MCF 10A (cell line): ENCODE results near the gene PTPRCAP. TPM values are rescaled to one million over a fixed set of nuclear protein-coding genes. Genes with fewer than 3 reads are reported as not detected.
A peak's percentile ranks its signal among the peaks of the same experiment; 100 is the strongest.

ENCODE experiments used
- BruUV-seq: library from RNA; stranded (reverse); fragments of 400-500 nt; replicated peaks from 2 replicates; lab custom pipeline; 2021; lab: Mats Ljungman, UMichigan
- CTCF ChIA-PET: fragments of 300-600 bp; sonication (Branson Sonifier 250); formaldehyde crosslinking; extraction: SDS; loops from one replicate; lab custom pipeline; 2021; ENCODE audit warnings: antibody characterized with exemption, inconsistent platforms; lab: Yijun Ruan, JAX
- POLR2A ChIA-PET: fragments of 300-600, 350-650 bp; sonication (Branson Sonifier 250); formaldehyde crosslinking; extraction: SDS; loops from one replicate; lab custom pipeline; 2020; ENCODE audit warnings: antibody characterized with exemption, inconsistent platforms; lab: Yijun Ruan, JAX
- DNase-seq: peaks from one replicate; pipeline ENCODE4 v3.0.0-alpha.2; 2018; ENCODE audit not compliant: unreplicated experiment
- H3K27ac Mint-ChIP-seq: one replicate; pipeline ENCODE4 v1.8.0; 2022; ENCODE audit warnings: mild to moderate bottlenecking, low read depth, mixed read lengths; ENCODE audit not compliant: unreplicated experiment
- H3K27me3 Mint-ChIP-seq: one replicate; pipeline ENCODE4 v1.8.0; 2022; ENCODE audit warnings: mixed read lengths; ENCODE audit not compliant: insufficient read depth, unreplicated experiment
- H3K36me3 Mint-ChIP-seq: one replicate; pipeline ENCODE4 v1.8.0; 2022; ENCODE audit warnings: mild to moderate bottlenecking, moderate library complexity, mixed read lengths; ENCODE audit not compliant: insufficient read depth, unreplicated experiment
- H3K4me1 Mint-ChIP-seq: one replicate; pipeline ENCODE4 v1.8.0; 2022; ENCODE audit warnings: mixed read lengths; ENCODE audit not compliant: insufficient read depth, unreplicated experiment
- H3K4me3 Mint-ChIP-seq: one replicate; pipeline ENCODE4 v1.8.0; 2022; ENCODE audit warnings: mild to moderate bottlenecking, moderate library complexity, mixed read lengths; ENCODE audit not compliant: unreplicated experiment
- H3K9me3 Mint-ChIP-seq: one replicate; pipeline ENCODE4 v1.8.0; 2022; ENCODE audit warnings: mixed read lengths; ENCODE audit not compliant: unreplicated experiment
- intact Hi-C: fragments of 100-400 bp; cut with micrococcal nuclease; formaldehyde crosslinking; loops from 2 replicates; pipeline ENCODE4 v1.14.1; 2022
- total RNA-seq: library from RNA; stranded (reverse); gene quantifications from 2 replicates; pipeline ENCODE4 v1.2.3, GENCODE V29; 2022
- TF ChIP-seq, protein P1 (sequence below): fragments of 200-600 bp; IDR thresholded peaks from one replicate; pipeline ENCODE4 v1.8.0; 2022; ENCODE audit warnings: antibody characterized with exemption, mild to moderate bottlenecking; ENCODE audit not compliant: unreplicated experiment

The PTPRCAP gene
- total RNA-seq, 1 experiment from 2014 or later: 0.86 TPM

DNA sequence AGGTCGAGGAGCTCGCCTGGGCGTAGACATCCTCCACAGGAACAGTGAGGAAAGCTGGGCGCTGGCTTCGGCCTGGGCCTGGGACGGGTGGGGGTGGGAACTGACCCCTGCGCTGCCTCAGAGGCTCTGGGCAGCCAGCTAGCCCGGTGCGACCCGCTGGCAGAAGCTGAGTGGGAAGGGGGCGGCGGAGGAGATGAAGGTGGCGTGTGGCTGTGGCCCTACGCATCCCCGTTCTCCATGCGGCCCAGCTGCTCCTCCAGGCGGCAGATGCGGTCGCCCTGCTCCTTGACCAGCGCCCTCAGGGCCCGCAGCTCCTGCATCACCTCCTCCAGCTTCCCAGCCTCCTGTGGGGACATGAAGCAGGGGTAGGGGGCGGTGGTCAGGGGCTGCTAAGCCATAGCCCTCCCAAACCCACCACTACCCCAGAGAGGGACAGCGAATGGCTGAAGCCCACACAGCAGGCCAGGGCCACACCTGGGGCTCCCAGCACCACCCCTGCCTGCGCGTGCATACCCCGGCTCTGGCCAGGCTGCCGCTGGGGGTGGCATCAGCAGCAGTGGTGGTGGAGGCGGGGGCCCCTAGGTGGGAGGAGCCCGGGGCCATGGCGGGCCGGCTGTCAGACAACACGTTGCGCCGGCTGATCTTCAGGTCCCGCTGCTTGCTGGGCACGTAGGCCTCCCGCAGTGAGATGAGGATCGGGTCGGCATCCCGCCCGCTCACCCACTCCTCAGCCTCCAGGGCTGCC lies 848 bp upstream of the PTPRCAP start:
- POLR2A ChIA-PET: interaction anchor here (0.6 to 1.6 kb wide), 7 partner anchors 10 to 39 kb away, joined by 3 to 7 read pairs (median 3); partner anchors contain the start of genes PPP1CA, RPS6KB2 and TMEM134
- peaks cover 8% of the 10 kb centered on the region for H3K4me1 Mint-ChIP-seq
- H3K27ac Mint-ChIP-seq: no peak overlapping the region
- H3K9me3 Mint-ChIP-seq: no peaks in the 10 kb centered on the region
- CTCF ChIA-PET: interaction anchor here (1.0 to 1.1 kb wide), 2 partner anchors 30 to 37 kb away, joined by 3 to 4 read pairs; partner anchors contain the start of gene PPP1CA
- no peak for DNase-seq
- no peak overlapping the region for H3K4me3 Mint-ChIP-seq
- peaks cover 41% of the 10 kb centered on the region for H3K36me3 Mint-ChIP-seq
- TF ChIP-seq, protein P1, sequence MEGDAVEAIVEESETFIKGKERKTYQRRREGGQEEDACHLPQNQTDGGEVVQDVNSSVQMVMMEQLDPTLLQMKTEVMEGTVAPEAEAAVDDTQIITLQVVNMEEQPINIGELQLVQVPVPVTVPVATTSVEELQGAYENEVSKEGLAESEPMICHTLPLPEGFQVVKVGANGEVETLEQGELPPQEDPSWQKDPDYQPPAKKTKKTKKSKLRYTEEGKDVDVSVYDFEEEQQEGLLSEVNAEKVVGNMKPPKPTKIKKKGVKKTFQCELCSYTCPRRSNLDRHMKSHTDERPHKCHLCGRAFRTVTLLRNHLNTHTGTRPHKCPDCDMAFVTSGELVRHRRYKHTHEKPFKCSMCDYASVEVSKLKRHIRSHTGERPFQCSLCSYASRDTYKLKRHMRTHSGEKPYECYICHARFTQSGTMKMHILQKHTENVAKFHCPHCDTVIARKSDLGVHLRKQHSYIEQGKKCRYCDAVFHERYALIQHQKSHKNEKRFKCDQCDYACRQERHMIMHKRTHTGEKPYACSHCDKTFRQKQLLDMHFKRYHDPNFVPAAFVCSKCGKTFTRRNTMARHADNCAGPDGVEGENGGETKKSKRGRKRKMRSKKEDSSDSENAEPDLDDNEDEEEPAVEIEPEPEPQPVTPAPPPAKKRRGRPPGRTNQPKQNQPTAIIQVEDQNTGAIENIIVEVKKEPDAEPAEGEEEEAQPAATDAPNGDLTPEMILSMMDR: no peak
- BruUV-seq: TSS peak; percentile 15
- H3K27me3 Mint-ChIP-seq: no peaks in the 10 kb centered on the region
- intact Hi-C loops: no loop called here

DNA sequence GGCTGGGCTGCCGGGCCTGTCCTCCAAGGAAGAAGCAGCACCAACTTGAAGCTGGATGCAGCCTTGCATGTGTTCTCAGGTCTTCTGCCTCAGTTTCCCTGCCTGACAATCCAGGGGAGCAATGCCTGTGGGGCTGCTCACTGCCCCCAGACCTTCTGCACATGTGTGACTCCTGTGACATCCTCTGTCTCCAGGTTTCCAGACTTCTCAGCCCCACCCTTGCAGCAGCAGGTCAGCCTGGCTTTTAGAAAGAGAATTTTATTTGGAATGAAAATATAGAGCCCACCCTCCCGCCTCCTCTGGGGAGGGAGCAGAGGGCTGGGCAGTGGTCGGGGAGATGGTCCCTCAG lies 301 bp upstream of the PTPRCAP start:
- intact Hi-C loops: no loop called here
- BruUV-seq: no TSS peak
- H3K27me3 Mint-ChIP-seq: no peaks in the 10 kb centered on the region
- no peak overlapping the region for H3K27ac Mint-ChIP-seq
- no peak for DNase-seq
- TF ChIP-seq, protein P1: no peak
- H3K36me3 Mint-ChIP-seq: peaks cover 44% of the 10 kb centered on the region
- ChIA-PET POLR2A (interaction anchor here (0.6 to 1.5 kb wide), 3 partner anchors 9 to 40 kb away, joined by 3 to 5 read pairs (median 3); partner anchors contain the start of genes PPP1CA and RPS6KB2), CTCF (interaction anchor here (0.7 kb wide), 1 partner anchor 9 kb away, joined by 3 read pairs; no protein-coding TSS in a partner anchor)
- no peak overlapping the region for H3K4me3 Mint-ChIP-seq
- H3K9me3 Mint-ChIP-seq: no peaks in the 10 kb centered on the region
- H3K4me1 Mint-ChIP-seq: peaks cover 8% of the 10 kb centered on the region

DNA sequence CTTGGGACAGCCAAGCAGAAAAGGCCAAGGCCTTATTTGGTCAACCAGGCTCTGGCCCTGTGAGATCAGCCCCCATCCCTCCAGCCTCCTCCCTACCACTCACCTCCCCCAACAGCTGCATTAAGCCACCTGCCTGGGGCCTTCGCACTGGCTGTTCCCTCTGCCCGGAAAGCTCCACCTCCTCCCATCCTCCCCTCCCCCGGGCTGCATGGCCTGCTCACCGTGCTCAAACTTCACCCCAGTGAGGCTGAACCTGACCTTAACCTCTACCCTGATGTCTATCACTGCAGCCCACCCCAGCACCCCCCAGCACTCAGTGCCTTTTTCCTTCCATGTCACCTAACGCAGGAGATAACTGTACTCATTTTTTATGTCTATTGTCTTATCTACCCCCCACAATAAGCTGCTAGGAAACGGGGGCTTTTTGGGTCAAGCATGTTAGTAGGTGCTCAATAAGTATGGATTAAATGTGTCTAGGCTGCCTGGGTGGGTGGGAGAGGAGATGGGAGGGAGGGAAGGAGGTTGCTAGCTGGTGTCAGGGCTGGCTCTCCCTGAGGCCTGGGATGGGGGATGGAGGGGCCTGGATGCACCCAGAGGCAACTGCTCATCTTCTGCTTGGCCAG lies 912 bp downstream of the PTPRCAP start:
- intact Hi-C loops: no loop called here
- POLR2A ChIA-PET: interaction anchor here (0.6 to 1.5 kb wide), 4 partner anchors 8 to 156 kb away, joined by 3 to 5 read pairs (median 3); partner anchors contain the start of genes CABP4 and RPS6KB2
- TF ChIP-seq, protein P1: no peak
- Mint-ChIP-seq H3K36me3 (peaks cover 53% of the 10 kb centered on the region), H3K27ac (no peak overlapping the region), H3K9me3 (no peaks in the 10 kb centered on the region), H3K4me1 (peaks cover 8% of the 10 kb centered on the region), H3K4me3 (no peak overlapping the region), H3K27me3 (no peaks in the 10 kb centered on the region)
- DNase-seq: no peak
- BruUV-seq: no TSS peak
- CTCF ChIA-PET: no interaction called here
